ENCODE measurements around the gene PILRA. TPM values are rescaled to one million over a fixed set of nuclear protein-coding genes. Genes with fewer than 3 reads are reported as not detected.
A peak's percentile ranks its signal among the peaks of the same experiment; 100 is the strongest.

PILRA gene
- total RNA-seq, 2 donors from 2014 or later, result 2.1 to 12.8 TPM

DNA sequence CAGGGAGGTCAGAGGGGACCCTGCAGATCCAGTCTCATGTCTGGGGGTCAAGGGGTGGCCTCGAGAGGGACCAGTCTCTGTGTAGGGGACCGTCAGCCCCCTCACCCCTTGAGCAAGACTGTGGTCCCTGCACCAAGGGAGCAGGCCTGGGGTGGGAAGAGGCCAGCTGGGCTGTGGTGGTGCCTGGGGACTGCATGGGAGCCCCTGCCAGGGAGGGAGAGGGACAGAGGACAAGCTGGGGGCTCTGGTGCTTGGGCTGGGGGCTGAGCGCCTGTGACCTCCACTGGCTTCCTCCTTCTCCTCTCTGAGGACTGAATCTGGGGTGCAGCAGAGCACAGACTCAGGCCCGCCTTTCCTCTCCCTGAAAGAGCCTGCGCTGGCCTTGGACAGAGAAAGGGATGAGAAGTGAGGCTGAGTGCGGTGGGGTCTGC, 16.1 kb upstream of the PILRA start:
- TF ChIP-seq, protein P1, sequence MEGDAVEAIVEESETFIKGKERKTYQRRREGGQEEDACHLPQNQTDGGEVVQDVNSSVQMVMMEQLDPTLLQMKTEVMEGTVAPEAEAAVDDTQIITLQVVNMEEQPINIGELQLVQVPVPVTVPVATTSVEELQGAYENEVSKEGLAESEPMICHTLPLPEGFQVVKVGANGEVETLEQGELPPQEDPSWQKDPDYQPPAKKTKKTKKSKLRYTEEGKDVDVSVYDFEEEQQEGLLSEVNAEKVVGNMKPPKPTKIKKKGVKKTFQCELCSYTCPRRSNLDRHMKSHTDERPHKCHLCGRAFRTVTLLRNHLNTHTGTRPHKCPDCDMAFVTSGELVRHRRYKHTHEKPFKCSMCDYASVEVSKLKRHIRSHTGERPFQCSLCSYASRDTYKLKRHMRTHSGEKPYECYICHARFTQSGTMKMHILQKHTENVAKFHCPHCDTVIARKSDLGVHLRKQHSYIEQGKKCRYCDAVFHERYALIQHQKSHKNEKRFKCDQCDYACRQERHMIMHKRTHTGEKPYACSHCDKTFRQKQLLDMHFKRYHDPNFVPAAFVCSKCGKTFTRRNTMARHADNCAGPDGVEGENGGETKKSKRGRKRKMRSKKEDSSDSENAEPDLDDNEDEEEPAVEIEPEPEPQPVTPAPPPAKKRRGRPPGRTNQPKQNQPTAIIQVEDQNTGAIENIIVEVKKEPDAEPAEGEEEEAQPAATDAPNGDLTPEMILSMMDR (conservative IDR thresholded peaks at IDR 0.05), result no peak
- Histone ChIP-seq H3K27ac (ENCODE audit: low read depth, low read length) (no peak overlapping the region), H3K4me1 (ENCODE audit: control insufficient read depth, insufficient read depth, low read length) (no peaks in the 10 kb centered on the region), H3K4me3 (ENCODE audit: low read length) (no peak overlapping the region), H3K9ac (ENCODE audit: extremely low read depth, low read length, poor library complexity, severe bottlenecking) (no peak overlapping the region), H3K27me3 (ENCODE audit: control insufficient read depth, insufficient read depth, low read length, poor library complexity, severe bottlenecking) (no peaks in the 10 kb centered on the region), H3K36me3 (ENCODE audit: control insufficient read depth, insufficient read depth, low read length) (peaks cover 76% of the 10 kb centered on the region), H3K9me3 (ENCODE audit: control insufficient read depth, low read length) (no peaks in the 10 kb centered on the region)
- peaks cover 48% of the 10 kb centered on the region for H3K36me3 Mint-ChIP-seq (ENCODE audit: low read depth)
- no peak for DNase-seq
- H3K27ac Mint-ChIP-seq, result peak overlapping the region; percentile 17
- 94 to 100% methylated on average over 1 to 6 of the region's 6 CpGs for WGBS, 2 experiments (ENCODE audit: insufficient coverage in 1 of 2, insufficient read length in 1 of 2)
- no peaks in the 10 kb centered on the region for H3K27me3 Mint-ChIP-seq (ENCODE audit: insufficient read depth)
- no peak overlapping the region for H3K4me3 Mint-ChIP-seq
- H3K4me1 Mint-ChIP-seq, result no peaks in the 10 kb centered on the region
- H3K9me3 Mint-ChIP-seq, result no peaks in the 10 kb centered on the region

DNA sequence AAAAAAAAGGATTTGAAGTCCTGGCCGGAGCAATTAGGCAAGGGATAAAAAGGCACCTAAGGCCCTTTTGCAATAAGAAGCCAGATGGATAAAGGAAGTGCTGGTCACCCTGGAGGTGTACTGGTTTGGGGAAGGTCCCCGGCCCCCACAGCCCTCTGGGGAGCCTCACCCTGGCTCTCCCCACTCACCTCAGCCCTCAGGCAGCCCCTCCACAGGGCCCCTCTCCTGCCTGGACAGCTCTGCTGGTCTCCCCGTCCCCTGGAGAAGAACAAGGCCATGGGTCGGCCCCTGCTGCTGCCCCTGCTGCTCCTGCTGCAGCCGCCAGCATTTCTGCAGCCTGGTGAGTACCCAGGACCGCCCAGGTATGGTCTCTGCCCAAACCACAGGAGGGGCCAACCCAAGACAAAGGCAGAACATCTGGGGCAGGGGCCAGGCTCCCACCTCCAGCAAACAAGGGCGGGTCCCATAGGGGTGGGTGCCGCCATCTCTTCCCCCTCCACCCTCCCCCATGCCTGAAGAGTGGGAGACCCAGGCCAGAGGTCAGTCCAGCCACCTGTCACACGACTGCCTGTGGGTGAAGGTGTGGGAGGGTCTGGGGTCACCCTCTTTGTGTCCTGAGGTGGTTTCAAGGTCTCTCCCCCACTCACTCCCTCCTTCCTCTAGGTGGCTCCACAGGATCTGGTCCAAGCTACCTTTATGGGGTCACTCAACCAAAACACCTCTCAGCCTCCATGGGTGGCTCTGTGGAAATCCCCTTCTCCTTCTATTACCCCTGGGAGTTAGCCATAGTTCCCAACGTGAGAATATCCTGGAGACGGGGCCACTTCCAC, 15.0 kb upstream of the PILRA start, which contains the start of gene PILRB:
TSS of gene PILRB (plus strand) at position 91 of the 830 bp plus-strand sequence. CDS start at position 277, 186 bp downstream.
- TF ChIP-seq, protein P1 (conservative IDR thresholded peaks at IDR 0.05), result peak; percentile 43
- no peak within 1 kb of the TSS for H3K4me3 ChIP-seq (ENCODE audit: low read length)
- no peak within 1 kb of the TSS for H3K27ac ChIP-seq (ENCODE audit: low read depth, low read length)
- H3K4me3 Mint-ChIP-seq, result no peak within 1 kb of the TSS
- H3K4me1 Mint-ChIP-seq, result no peaks in the 10 kb centered on the region
- H3K4me1 ChIP-seq (ENCODE audit: control insufficient read depth, insufficient read depth, low read length), result no peaks in the 10 kb centered on the region
- H3K36me3 Mint-ChIP-seq (ENCODE audit: low read depth), result peaks cover 59% of the 10 kb centered on the region
- H3K36me3 ChIP-seq (ENCODE audit: control insufficient read depth, insufficient read depth, low read length), result peaks cover 82% of the 10 kb centered on the region
- no peak for DNase-seq
- no peak within 1 kb of the TSS for H3K9ac ChIP-seq (ENCODE audit: extremely low read depth, low read length, poor library complexity, severe bottlenecking)
- H3K9me3 Mint-ChIP-seq, result no peaks in the 10 kb centered on the region
- no peaks in the 10 kb centered on the region for H3K27me3 Mint-ChIP-seq (ENCODE audit: insufficient read depth)
- H3K27ac Mint-ChIP-seq, result peak within 1 kb of the TSS; percentile 17
- 94 to 95% methylated on average over 3 to 11 of the region's 11 CpGs for WGBS, 2 experiments (ENCODE audit: insufficient coverage in 1 of 2, insufficient read length in 1 of 2)
- H3K27me3 ChIP-seq (ENCODE audit: control insufficient read depth, insufficient read depth, low read length, poor library complexity, severe bottlenecking), result no peaks in the 10 kb centered on the region
- no peaks in the 10 kb centered on the region for H3K9me3 ChIP-seq (ENCODE audit: control insufficient read depth, low read length)

DNA sequence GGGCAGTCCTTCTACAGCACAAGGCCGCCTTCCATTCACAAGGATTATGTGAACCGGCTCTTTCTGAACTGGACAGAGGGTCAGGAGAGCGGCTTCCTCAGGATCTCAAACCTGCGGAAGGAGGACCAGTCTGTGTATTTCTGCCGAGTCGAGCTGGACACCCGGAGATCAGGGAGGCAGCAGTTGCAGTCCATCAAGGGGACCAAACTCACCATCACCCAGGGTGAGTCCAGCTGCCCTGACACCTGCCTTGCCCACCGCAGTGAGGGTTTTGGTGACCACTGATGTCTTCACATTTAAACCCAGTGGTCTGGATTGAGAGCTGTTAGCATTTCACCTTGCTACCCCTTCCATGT, 14.5 kb upstream of the PILRA start:
- no peak overlapping the region for H3K4me3 ChIP-seq (ENCODE audit: low read length)
- no peak overlapping the region for H3K4me3 Mint-ChIP-seq
- no peaks in the 10 kb centered on the region for H3K27me3 Mint-ChIP-seq (ENCODE audit: insufficient read depth)
- WGBS, 2 experiments (ENCODE audit: insufficient coverage in 1 of 2, insufficient read length in 1 of 2), result 97 to 100% methylated on average over 1 to 8 of the region's 8 CpGs
- no peaks in the 10 kb centered on the region for H3K9me3 ChIP-seq (ENCODE audit: control insufficient read depth, low read length)
- H3K36me3 ChIP-seq (ENCODE audit: control insufficient read depth, insufficient read depth, low read length), result peaks cover 82% of the 10 kb centered on the region
- TF ChIP-seq, protein P1 (conservative IDR thresholded peaks at IDR 0.05), result no peak
- no peak overlapping the region for H3K9ac ChIP-seq (ENCODE audit: extremely low read depth, low read length, poor library complexity, severe bottlenecking)
- no peak overlapping the region for H3K27ac Mint-ChIP-seq
- H3K27ac ChIP-seq (ENCODE audit: low read depth, low read length), result no peak overlapping the region
- H3K27me3 ChIP-seq (ENCODE audit: control insufficient read depth, insufficient read depth, low read length, poor library complexity, severe bottlenecking), result no peaks in the 10 kb centered on the region
- DNase-seq, result no peak
- H3K36me3 Mint-ChIP-seq (ENCODE audit: low read depth), result peaks cover 65% of the 10 kb centered on the region
- no peaks in the 10 kb centered on the region for H3K4me1 ChIP-seq (ENCODE audit: control insufficient read depth, insufficient read depth, low read length)
- no peaks in the 10 kb centered on the region for H3K4me1 Mint-ChIP-seq
- H3K9me3 Mint-ChIP-seq, result no peaks in the 10 kb centered on the region
